GM21723 (cell line): Measurements from ENCODE around the gene AKAP8.
A peak's percentile ranks its signal among the peaks of the same experiment; 100 is the strongest.
"Not testable (repeated sequence)": the region's sequence is repeated elsewhere in the genome, so short reads cannot be mapped to it uniquely, and the experiment has no call there.

ENCODE experiments used
- ATAC-seq: cut with Tn5 transposase; IDR thresholded peaks from one replicate; pipeline ENCODE4 v1.9.1; 2021; ENCODE audit warnings: mild to moderate bottlenecking, moderate library complexity; ENCODE audit not compliant: unreplicated experiment

Gene AKAP8

DNA sequence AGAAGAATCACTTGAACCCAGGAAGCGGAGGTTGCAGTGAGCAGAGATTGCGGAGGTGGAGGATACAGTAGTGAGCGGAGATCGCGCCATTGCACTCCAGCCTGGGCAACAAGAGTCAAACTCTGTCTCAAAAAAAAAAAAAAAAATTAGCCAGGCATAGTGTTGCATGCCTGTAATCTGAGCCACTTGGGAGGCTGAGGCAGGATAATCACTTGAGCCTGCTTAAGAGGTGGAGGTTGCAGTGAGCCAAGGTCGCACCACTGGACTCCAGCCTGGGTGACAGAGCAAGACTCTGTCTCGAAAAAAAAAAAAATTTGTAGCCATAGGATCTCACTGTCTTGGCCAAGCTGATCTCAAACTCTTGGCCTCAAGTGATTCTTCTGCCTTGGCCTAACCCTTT lies 43.6 kb downstream of the AKAP8 start:
- not testable (repeated sequence) for ATAC-seq

GRCh38 chr19:15332311-15332996 lies 47.1 kb downstream of the AKAP8 start, which contains the start of gene BRD4:
Gene BRD4 (minus strand): TSS chr19:15332539. CDS start chr19:15273099, 59,440 bp downstream.
- ATAC-seq: peak; percentile 49

DNA sequence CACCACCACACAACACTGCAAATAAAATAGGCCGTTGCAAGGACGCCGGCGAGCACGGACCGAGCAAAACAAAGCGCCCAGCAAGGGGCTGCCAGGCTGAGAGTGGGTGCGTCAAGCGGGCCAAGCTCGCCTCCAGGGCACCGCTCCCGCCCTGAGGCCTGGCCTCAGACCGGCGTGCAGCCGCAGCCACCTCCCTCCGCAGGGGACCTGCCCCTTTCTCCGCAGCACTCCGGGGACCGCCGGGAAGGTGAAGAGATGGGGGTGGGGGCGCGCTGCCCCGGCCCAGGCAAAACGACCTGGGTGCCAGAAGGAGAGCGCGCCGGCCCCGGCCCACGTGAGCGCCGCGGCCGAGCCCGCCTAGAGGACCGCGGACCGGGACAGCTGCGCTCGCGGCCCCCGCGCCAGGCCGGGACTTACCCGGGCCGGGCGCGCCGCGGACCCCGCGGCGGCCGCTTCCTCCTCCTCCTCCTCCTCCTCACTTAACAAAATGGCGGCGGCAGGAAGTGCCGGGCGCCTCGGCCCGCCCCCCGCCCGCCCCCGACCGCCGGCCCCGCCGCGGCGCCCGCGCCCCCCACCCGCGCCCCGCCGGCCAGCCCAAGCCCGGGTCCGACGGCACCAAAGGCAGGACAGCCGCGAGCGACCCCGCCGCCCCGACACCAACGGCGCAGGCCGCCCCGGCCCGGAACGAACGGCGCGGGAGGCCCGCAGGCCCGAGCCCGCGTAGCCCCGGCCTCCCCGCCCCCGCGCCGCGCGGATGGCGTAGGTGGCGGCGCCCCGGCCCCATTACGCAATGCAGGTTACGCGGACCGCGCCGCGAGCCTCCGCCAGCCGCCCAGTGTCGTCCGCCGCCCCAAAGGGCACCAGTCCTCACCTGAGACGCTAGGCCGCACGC lies 47.9 kb downstream of the AKAP8 start:
- peak; percentile 29 for ATAC-seq

- ATAC-seq: no peak
Measured at GRCh38 chr19:15330801-15331418, 48.7 kb downstream of the AKAP8 start.

DNA sequence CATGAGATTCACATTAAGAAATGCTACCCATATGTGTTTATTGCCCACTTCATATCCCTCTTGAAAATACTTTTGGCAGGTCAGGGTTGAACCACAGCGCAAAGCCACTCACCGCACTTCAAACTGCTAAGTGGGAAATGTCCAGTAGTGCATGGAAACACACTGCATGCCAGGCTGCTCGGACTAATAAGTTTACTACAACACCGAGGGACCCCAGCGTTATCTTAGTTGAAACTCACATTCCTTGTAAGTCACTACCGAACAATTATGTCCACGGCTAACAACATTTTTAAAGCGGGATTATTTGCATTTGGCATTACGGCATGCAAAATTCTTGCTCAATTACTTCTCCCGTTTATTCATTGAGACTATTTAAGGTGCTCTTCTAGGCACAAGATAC lies 51.3 kb downstream of the AKAP8 start:
- ATAC-seq: no peak

DNA sequence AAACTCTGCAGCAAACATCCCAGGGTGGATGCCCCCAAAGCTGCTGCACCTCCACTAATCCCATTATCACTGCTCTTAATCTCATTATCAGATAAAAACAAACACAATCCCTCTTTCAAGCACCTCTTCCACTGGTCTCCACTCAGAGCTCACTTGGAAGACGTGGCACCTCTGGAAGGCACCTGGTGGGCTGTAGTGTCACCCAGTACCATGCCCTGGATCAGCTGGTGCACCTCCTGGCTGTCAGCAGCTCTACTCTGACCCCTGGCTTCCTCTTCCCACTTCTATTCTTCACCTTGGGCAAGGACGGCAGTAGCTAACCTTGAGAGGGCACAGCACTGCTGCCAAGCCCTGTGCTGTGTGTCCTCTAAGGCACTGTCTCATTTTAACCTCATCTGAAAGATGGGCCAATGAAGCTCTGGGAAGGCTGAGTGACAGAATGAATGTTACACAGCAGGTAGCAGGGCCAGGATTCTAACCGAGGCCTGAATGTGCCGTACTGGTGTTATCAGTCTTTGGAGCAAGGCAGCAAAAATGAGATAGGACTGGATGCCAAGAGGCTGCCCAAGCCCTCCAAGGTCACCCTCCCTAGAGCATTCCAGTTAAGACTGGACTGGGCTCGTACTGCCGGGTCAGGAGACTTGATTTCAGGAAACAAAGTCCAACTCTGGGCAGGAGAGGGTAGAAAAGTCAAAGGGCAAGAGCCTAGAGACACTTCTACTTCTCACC lies 54.6 kb downstream of the AKAP8 start:
- ATAC-seq: no peak

- no peak for ATAC-seq
Measured at GRCh38 chr19:15323496-15324235, 55.9 kb downstream of the AKAP8 start.

DNA sequence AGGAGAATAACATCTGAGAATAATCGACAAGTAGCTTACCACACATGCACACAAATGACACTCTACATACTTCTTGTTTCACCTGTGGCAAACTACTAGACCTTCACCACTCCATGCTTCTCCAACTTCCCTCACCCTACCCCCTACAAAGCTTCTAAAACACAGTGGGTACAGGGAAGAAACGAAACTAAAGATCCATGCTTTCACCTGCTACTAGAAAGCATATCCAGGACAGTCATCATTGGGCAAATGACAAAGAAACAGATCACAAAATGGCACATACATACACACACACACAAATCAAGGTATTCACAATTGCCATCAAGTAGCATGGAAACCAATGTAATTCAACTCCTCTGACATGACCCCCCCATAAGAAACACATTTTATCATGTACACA lies 57.8 kb downstream of the AKAP8 start:
- no peak for ATAC-seq

DNA sequence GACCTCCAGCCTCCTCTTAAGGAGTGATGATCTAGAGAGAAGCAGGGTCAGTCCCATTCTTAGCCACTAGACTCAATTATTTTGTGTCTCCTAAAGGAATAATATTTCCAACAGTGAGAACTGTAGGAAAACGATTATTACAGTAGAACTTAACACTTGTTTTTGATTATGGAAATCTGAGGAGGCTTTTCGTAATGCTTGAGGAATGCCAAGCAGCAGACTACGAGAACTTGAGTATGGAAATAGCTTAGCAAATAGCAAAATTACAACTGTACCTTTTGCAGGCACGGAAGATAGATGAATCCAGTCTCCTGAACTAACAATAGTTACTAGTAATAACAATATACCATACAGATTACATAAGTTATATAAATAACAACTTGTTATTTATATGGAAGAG lies 59.5 kb downstream of the AKAP8 start:
- ATAC-seq: no peak

DNA sequence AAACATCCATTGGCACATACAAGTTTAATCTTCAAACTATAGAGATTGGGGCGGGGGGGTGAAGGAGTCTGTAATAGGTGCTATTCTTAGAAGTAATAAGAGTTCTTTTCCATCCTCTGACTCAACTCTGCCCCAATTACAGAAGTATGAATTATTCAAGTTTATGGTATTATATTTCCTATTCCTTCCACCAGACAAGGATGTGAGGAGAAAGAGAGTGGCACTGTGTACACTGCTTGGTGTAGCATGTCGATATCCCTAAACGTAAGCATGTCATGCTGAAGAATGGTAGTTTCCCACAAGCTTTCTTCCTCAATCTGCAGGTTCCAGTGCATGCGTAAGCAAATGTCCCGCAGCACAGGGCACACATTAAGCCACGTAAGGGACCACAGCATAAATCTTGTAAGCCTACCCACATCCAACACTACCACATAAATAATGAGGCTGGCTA lies 61.3 kb downstream of the AKAP8 start:
- ATAC-seq: no peak

DNA sequence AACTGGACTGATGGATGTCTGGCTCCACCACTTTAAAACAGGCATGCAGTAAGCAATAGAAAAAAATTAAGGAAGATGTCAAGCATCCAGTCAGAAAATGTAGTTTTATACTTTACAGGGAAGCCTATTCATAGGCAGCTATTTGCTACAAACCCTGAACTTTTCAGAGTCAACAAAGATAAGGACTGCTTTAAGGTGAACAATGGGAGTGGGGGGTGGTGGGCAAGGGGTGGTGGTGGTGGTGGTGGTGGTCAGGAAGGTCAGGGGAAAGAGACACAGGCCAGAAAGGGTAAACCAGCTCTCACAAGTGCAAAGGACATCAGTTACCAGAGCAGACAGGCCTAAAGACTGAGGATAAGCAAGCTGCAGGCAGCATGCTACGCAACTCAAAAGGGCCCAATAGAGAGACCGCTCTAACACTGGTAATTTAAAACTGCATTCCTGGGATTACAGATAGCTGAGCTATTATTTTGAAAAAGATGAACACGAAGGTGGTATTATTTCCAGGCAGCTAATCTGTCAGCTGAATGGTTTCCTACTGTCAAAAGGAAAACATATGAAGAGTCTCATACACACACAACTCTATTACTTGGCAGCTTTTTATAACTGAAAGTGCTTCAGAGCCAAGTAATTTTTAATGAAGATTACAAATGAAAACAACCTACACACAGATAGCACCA lies 62.1 kb downstream of the AKAP8 start:
- no peak for ATAC-seq

- ATAC-seq: no peak
Measured at GRCh38 chr19:15316498-15316897, 63.1 kb downstream of the AKAP8 start.

- ATAC-seq: no peak
Measured at GRCh38 chr19:15315101-15315500, 64.5 kb downstream of the AKAP8 start.

GRCh38 chr19:15313649-15314279 lies 65.8 kb downstream of the AKAP8 start:
- ATAC-seq: no peak

- ATAC-seq: no peak
Measured at GRCh38 chr19:15307169-15307568, 72.4 kb downstream of the AKAP8 start.

GRCh38 chr19:15305582-15306334 lies 73.8 kb downstream of the AKAP8 start:
- ATAC-seq: no peak

DNA sequence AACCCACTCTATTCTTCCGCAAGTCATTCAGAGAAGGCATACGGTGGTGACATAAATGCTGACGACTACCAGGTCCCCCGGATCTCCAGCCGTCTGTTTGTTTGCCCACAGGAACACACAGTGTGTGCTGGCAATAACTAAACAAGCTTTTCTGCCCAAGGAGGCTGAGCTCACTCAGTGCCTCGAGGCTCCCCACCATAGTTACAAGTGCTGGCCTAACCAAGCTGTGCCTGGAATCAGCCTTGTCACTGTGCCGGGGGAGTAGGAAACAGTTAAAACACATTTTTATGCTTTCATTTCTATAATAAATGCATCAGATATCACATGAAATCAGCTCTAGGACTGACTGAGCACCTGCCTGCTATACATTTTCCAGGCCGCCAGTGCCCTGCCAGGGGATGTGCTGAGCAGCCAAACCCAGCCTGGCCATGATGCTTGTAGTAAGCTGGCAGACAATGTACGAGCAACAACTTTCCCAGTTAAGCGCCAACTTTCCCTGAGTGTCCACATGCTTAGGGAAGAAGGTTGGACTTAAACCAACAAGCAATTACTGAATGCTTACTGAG lies 75.4 kb downstream of the AKAP8 start:
- no peak for ATAC-seq
